H9 (cell line): ENCODE measurements around the gene IFT81. TPM values are rescaled to one million over a fixed set of nuclear protein-coding genes. Genes with fewer than 3 reads are reported as not detected.
A peak's percentile ranks its signal among the peaks of the same experiment; 100 is the strongest.

ENCODE experiments used
- DNase-seq: peaks from one replicate; pipeline ENCODE4 v3.0.0-alpha.2; 2017
- H2AFZ ChIP-seq: one replicate; pipeline ENCODE4 v1.6.1; 2013; ENCODE audit warnings: mild to moderate bottlenecking, low read length, control low read depth, moderate library complexity
- H2AK5ac ChIP-seq: 2 replicates; pipeline ENCODE4 v1.6.1; 2013; ENCODE audit warnings: low read length, control low read depth, mixed read lengths; ENCODE audit not compliant: insufficient read length
- H2BK120ac ChIP-seq: one replicate; pipeline ENCODE4 v1.6.1; 2013; ENCODE audit warnings: low read depth, mild to moderate bottlenecking, low read length, control low read depth, inconsistent platforms; ENCODE audit not compliant: poor library complexity, severe bottlenecking
- H2BK12ac ChIP-seq: 2 replicates; pipeline ENCODE4 v1.6.1; 2013; ENCODE audit warnings: low read length, control low read depth, mixed read lengths, low read depth; ENCODE audit not compliant: insufficient read length
- H2BK15ac ChIP-seq: 2 replicates; pipeline ENCODE4 v1.6.1; 2013; ENCODE audit warnings: low read depth, low read length, control low read depth
- H2BK20ac ChIP-seq: one replicate; pipeline ENCODE4 v1.6.1; 2013; ENCODE audit warnings: low read depth, mild to moderate bottlenecking, low read length, control low read depth, inconsistent platforms; ENCODE audit not compliant: poor library complexity, severe bottlenecking
- H2BK5ac ChIP-seq: 2 replicates; pipeline ENCODE4 v1.6.1; 2013; ENCODE audit warnings: low read length, control low read depth, mixed read lengths; ENCODE audit not compliant: insufficient read length
- H3K14ac ChIP-seq: 2 replicates; pipeline ENCODE4 v1.6.1; 2013; ENCODE audit warnings: low read length, control low read depth; ENCODE audit not compliant: insufficient read depth
- H3K18ac ChIP-seq: 2 replicates; pipeline ENCODE4 v1.6.1; 2013; ENCODE audit warnings: low read depth, mild to moderate bottlenecking, mixed read lengths, low read length, control low read depth; ENCODE audit not compliant: insufficient read length
- H3K23ac ChIP-seq: 2 replicates; pipeline ENCODE4 v1.6.1; 2013; ENCODE audit warnings: low read length, control low read depth, mixed read lengths, low read depth; ENCODE audit not compliant: insufficient read length
- H3K23me2 ChIP-seq: 2 replicates; pipeline ENCODE4 v1.6.1; 2013; ENCODE audit warnings: low read depth, mild to moderate bottlenecking, mixed read lengths, low read length, control low read depth; ENCODE audit not compliant: insufficient read length, poor library complexity, severe bottlenecking
- H3K27ac ChIP-seq: 2 replicates; pipeline ENCODE4 v1.5.1; 2013; ENCODE audit warnings: low read length, control low read depth, mixed read lengths, low read depth; ENCODE audit not compliant: insufficient read length
- H3K27me3 ChIP-seq: 2 replicates; pipeline ENCODE4 v1.6.1; 2013; ENCODE audit warnings: low read length, control low read depth, inconsistent platforms; ENCODE audit not compliant: insufficient read depth
- H3K4ac ChIP-seq: 2 replicates; pipeline ENCODE4 v1.6.1; 2013; ENCODE audit warnings: low read depth, mild to moderate bottlenecking, control low read depth, inconsistent platforms, low read length, moderate library complexity
- H3K4me1 ChIP-seq: 2 replicates; pipeline ENCODE4 v1.6.1; 2013; ENCODE audit warnings: low read length, control low read depth, inconsistent platforms; ENCODE audit not compliant: insufficient read depth
- H3K4me2 ChIP-seq: 2 replicates; pipeline ENCODE4 v1.6.1; 2013; ENCODE audit warnings: low read length, control low read depth, mixed read lengths; ENCODE audit not compliant: insufficient read length, insufficient read depth
- H3K56ac ChIP-seq: 2 replicates; pipeline ENCODE4 v1.6.1; 2013; ENCODE audit warnings: low read depth, mild to moderate bottlenecking, mixed read lengths, low read length, control low read depth; ENCODE audit not compliant: insufficient read length
- H3K79me1 ChIP-seq: 2 replicates; pipeline ENCODE4 v1.6.1; 2013; ENCODE audit warnings: low read depth, mild to moderate bottlenecking, moderate library complexity, low read length, control low read depth, inconsistent platforms; ENCODE audit not compliant: insufficient read depth, poor library complexity, severe bottlenecking
- H3K79me2 ChIP-seq: 2 replicates; pipeline ENCODE4 v1.6.1; 2013; ENCODE audit warnings: low read length, control low read depth, inconsistent platforms; ENCODE audit not compliant: insufficient read depth
- H3K9ac ChIP-seq: 2 replicates; pipeline ENCODE4 v1.6.1; 2013; ENCODE audit warnings: low read length, control low read depth, mixed read lengths; ENCODE audit not compliant: insufficient read length; ENCODE audit errors: extremely low read depth
- H3K9me3 ChIP-seq: one replicate; pipeline ENCODE4 v1.6.1; 2013; ENCODE audit warnings: low read depth, low read length, inconsistent platforms; ENCODE audit not compliant: control insufficient read depth
- H3T11ph ChIP-seq: one replicate; pipeline ENCODE4 v1.6.1; 2013; ENCODE audit warnings: mild to moderate bottlenecking, low read length, control low read depth, inconsistent platforms
- H4K20me1 ChIP-seq: one replicate; pipeline ENCODE4 v1.6.1; 2013; ENCODE audit not compliant: control insufficient read depth, insufficient read length, insufficient read depth
- H4K5ac ChIP-seq: 2 replicates; pipeline ENCODE4 v1.6.1; 2013; ENCODE audit warnings: low read depth, mild to moderate bottlenecking, mixed read lengths, low read length, control low read depth; ENCODE audit not compliant: insufficient read length
- H4K8ac ChIP-seq: replicated peaks from 2 replicates; pipeline ENCODE4 v1.6.1; 2013; ENCODE audit warnings: low read length, control low read depth, mixed read lengths, low read depth; ENCODE audit not compliant: insufficient read length
- H4K91ac ChIP-seq: 2 replicates; pipeline ENCODE4 v1.6.1; 2013; ENCODE audit warnings: low read depth, mild to moderate bottlenecking, moderate library complexity, mixed read lengths, low read length, control low read depth; ENCODE audit not compliant: insufficient read length
- H3K27ac Mint-ChIP-seq, 3 experiments: 2 replicates in 2 of 3; 3 replicates in 1 of 3; pipeline ENCODE4 v1.8.0; 2020 to 2021; ENCODE audit warnings: mixed read lengths in 3 of 3, mild to moderate bottlenecking in 1 of 3, moderate library complexity in 1 of 3
- H3K27me3 Mint-ChIP-seq: 2 replicates; pipeline ENCODE4 v1.8.0; 2021; ENCODE audit warnings: low read depth, mild to moderate bottlenecking, moderate library complexity, mixed read lengths
- H3K36me3 Mint-ChIP-seq, 3 experiments: 2 replicates in 2 of 3; 3 replicates in 1 of 3; pipeline ENCODE4 v1.8.0; 2020 to 2021; ENCODE audit warnings: low read depth in 3 of 3, mixed read lengths in 3 of 3; ENCODE audit not compliant: insufficient read depth in 1 of 3
- H3K4me1 Mint-ChIP-seq, 2 experiments: 2 replicates each; pipeline ENCODE4 v1.8.0; 2020; ENCODE audit warnings: mixed read lengths in 2 of 2
- H3K4me3 Mint-ChIP-seq, 2 experiments: 2 replicates in 1 of 2; 3 replicates in 1 of 2; pipeline ENCODE4 v1.8.0; 2020 to 2021; ENCODE audit warnings: mild to moderate bottlenecking in 2 of 2, mixed read lengths in 2 of 2, moderate library complexity in 1 of 2
- H3K9me3 Mint-ChIP-seq, 2 experiments: 2 replicates in 1 of 2; 3 replicates in 1 of 2; pipeline ENCODE4 v1.8.0; 2020; ENCODE audit warnings: mild to moderate bottlenecking in 2 of 2, mixed read lengths in 2 of 2, moderate library complexity in 1 of 2
- WGBS: extraction: QIAGEN DNeasy Blood & Tissue Kit; methylation state at CpG from one replicate; pipeline ENCODE4 v1.1.7; 2013; ENCODE audit warnings: missing lambda C conversion rate, low lambda C conversion rate, mixed read lengths; ENCODE audit not compliant: insufficient read length; ENCODE audit errors: extremely low coverage; 5-methylcytosine and 5-hydroxymethylcytosine counted together
- total RNA-seq: library from RNA; stranded (reverse); gene quantifications from 2 replicates; pipeline ENCODE4 v1.2.1, GENCODE V29; 2021
- TF ChIP-seq, protein P1 (sequence below): fragments of 200-600 bp; sonication (generic); conservative IDR thresholded peaks from 3 replicates; pipeline ENCODE4 v1.8.0; 2021; ENCODE audit warnings: antibody characterized with exemption, mild to moderate bottlenecking

The IFT81 gene
- total RNA-seq, 1 experiment from 2014 or later = 9.3 TPM

DNA sequence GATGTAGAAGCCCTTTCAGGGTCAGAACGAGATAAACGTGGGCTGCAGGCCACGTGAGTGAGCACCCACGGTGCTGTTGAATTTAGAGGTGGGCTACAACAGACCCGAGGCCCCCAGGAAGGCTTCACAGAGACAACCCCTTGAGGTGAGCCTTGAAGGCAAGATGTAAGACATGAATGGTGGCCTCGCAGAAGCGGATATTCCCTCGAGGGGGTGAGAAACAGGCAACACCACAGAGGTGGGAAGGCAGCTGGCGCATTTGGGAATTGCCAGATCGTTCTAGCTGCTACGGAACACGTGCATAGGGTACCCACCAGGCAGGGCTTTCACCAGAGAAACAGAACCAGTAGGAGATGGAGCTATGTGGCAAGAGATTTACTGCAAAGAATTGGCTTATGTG lies 134.3 kb downstream of the IFT81 start:
- H4K5ac ChIP-seq = no peak overlapping the region
- no peaks in the 10 kb centered on the region for H3K4me1 ChIP-seq
- DNase-seq = no peak
- H3K4me2 ChIP-seq = no peak overlapping the region
- no CpG with 5 or more reads among the region's 12 CpGs for WGBS
- no peaks in the 10 kb centered on the region for H3K9me3 ChIP-seq
- H4K20me1 ChIP-seq = no peaks in the 10 kb centered on the region
- peaks cover 2% of the 10 kb centered on the region; the same call in 1 of the 2 replicates for H3K27me3 Mint-ChIP-seq
- no peaks in the 10 kb centered on the region for H3K79me1 ChIP-seq
- H3K23ac ChIP-seq = no peak overlapping the region
- H2AFZ ChIP-seq = no peak overlapping the region
- no peak overlapping the region for H3K4ac ChIP-seq
- no peak overlapping the region for H3K18ac ChIP-seq
- H3K9me3 Mint-ChIP-seq = no peaks in the 10 kb centered on the region
- H2BK15ac ChIP-seq = no peak overlapping the region
- H2AK5ac ChIP-seq = no peak overlapping the region
- H3K36me3 Mint-ChIP-seq = no peaks in the 10 kb centered on the region
- H3K27me3 ChIP-seq = no peaks in the 10 kb centered on the region
- H3K4me3 Mint-ChIP-seq = no peak overlapping the region
- H3K79me2 ChIP-seq = no peaks in the 10 kb centered on the region
- TF ChIP-seq, protein P1, sequence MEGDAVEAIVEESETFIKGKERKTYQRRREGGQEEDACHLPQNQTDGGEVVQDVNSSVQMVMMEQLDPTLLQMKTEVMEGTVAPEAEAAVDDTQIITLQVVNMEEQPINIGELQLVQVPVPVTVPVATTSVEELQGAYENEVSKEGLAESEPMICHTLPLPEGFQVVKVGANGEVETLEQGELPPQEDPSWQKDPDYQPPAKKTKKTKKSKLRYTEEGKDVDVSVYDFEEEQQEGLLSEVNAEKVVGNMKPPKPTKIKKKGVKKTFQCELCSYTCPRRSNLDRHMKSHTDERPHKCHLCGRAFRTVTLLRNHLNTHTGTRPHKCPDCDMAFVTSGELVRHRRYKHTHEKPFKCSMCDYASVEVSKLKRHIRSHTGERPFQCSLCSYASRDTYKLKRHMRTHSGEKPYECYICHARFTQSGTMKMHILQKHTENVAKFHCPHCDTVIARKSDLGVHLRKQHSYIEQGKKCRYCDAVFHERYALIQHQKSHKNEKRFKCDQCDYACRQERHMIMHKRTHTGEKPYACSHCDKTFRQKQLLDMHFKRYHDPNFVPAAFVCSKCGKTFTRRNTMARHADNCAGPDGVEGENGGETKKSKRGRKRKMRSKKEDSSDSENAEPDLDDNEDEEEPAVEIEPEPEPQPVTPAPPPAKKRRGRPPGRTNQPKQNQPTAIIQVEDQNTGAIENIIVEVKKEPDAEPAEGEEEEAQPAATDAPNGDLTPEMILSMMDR = no peak
- no peak overlapping the region for H3K56ac ChIP-seq
- no peak overlapping the region for H2BK120ac ChIP-seq
- no peak overlapping the region for H2BK20ac ChIP-seq
- peaks cover 0 to 7% of the 10 kb centered on the region in 2 experiments; a peak in 3 of 4 replicates for H3K4me1 Mint-ChIP-seq
- no peak overlapping the region for H3K9ac ChIP-seq
- H3T11ph ChIP-seq = no peak overlapping the region
- H2BK12ac ChIP-seq = no peak overlapping the region
- H4K91ac ChIP-seq = no peak overlapping the region
- no peak overlapping the region for H3K27ac ChIP-seq
- H3K14ac ChIP-seq = no peak overlapping the region
- H3K23me2 ChIP-seq = no peaks in the 10 kb centered on the region
- H4K8ac ChIP-seq = no peak overlapping the region
- H2BK5ac ChIP-seq = no peak overlapping the region
- peak overlapping the region in 1 of 3 experiments; percentile 53; a peak in 1 of 7 replicates for H3K27ac Mint-ChIP-seq
